Anterior cingulate cortex (tissue), 58 donors: ENCODE data around the gene ZNF124.
"Not testable (repeated sequence)": the region's sequence is repeated elsewhere in the genome, so short reads cannot be mapped to it uniquely, and the experiment has no call there.

Experiments used
- DNase-seq, 58 donors: peaks; one replicate each; lab custom pipeline; 2025; lab: John Stamatoyannopoulos, UW

Gene ZNF124

GRCh38 chr1:247173431-247173830 is 1.6 kb upstream of the ZNF124 start:
- DNase-seq = no peak

- no peak for DNase-seq
Measured at GRCh38 chr1:247172996-247173395, 1.2 kb upstream of the ZNF124 start.

- DNase-seq = not testable (repeated sequence)
Measured at GRCh38 chr1:247171443-247171842, 377 bp downstream of the ZNF124 start.

- no peak for DNase-seq
Measured at GRCh38 chr1:247165674-247166073, 6.1 kb downstream of the ZNF124 start.

- DNase-seq = no peak
Measured at GRCh38 chr1:247164694-247165093, 7.1 kb downstream of the ZNF124 start.

GRCh38 chr1:247156787-247157232 is 15.0 kb downstream of the ZNF124 start:
- no peak for DNase-seq

- DNase-seq = no peak
Measured at GRCh38 chr1:247147781-247148180, 24.0 kb downstream of the ZNF124 start.

GRCh38 chr1:247147120-247147519 is 24.7 kb downstream of the ZNF124 start:
- not testable (repeated sequence) for DNase-seq

- no peak for DNase-seq
Measured at GRCh38 chr1:247146671-247147070, 25.1 kb downstream of the ZNF124 start.

GRCh38 chr1:247145279-247145678 is 26.5 kb downstream of the ZNF124 start:
- DNase-seq = no peak

- DNase-seq = not testable (repeated sequence)
Measured at GRCh38 chr1:247139557-247139956, 32.3 kb downstream of the ZNF124 start.

- no peak for DNase-seq
Measured at GRCh38 chr1:247131236-247131635, 40.6 kb downstream of the ZNF124 start.

GRCh38 chr1:247127519-247128282 is 44.1 kb downstream of the ZNF124 start:
- not testable (repeated sequence) for DNase-seq

GRCh38 chr1:247126601-247127000 is 45.2 kb downstream of the ZNF124 start:
- not testable (repeated sequence) for DNase-seq

GRCh38 chr1:247126166-247126565 is 45.7 kb downstream of the ZNF124 start:
- DNase-seq = not testable (repeated sequence)

- no peak for DNase-seq
Measured at GRCh38 chr1:247121382-247121781, 50.4 kb downstream of the ZNF124 start.

GRCh38 chr1:247120408-247120668 is 51.5 kb downstream of the ZNF124 start:
- DNase-seq = not testable (repeated sequence)

- DNase-seq = no peak
Measured at GRCh38 chr1:247119600-247120407, 52.0 kb downstream of the ZNF124 start.

- DNase-seq = no peak
Measured at GRCh38 chr1:247118946-247119446, 52.8 kb downstream of the ZNF124 start.

- DNase-seq = no peak
Measured at GRCh38 chr1:247115545-247115944, 56.3 kb downstream of the ZNF124 start.

GRCh38 chr1:247115141-247115510 is 56.7 kb downstream of the ZNF124 start:
- DNase-seq = no peak
